ENCODE measurements around the gene MTERF4.

GRCh38 chr2:241149925-241150659, 48.0 kb upstream of the MTERF4 start, which contains the start of gene PPP1R7:
- no peak for TF ChIP-seq CTCF (IDR thresholded peaks at IDR 0.05; ENCODE audit: insufficient read depth, low read length)
- peak; percentile 61 for TF ChIP-seq REST (IDR thresholded peaks at IDR 0.05; ENCODE audit: insufficient replicate concordance, low read depth)
- peak; percentile 77 for TF ChIP-seq POLR2AphosphoS5 (IDR thresholded peaks at IDR 0.05; ENCODE audit: low read depth)

Data from HL-60 (cell line).